ENCODE data around the gene TRRAP. TPM values are rescaled to one million over a fixed set of nuclear protein-coding genes. Genes with fewer than 3 reads are reported as not detected.

The TRRAP gene
- polyA plus RNA-seq, 2 of the 4 experiments (the other 2 are of a cell fraction): 12.2 to 22.1 TPM

DNA sequence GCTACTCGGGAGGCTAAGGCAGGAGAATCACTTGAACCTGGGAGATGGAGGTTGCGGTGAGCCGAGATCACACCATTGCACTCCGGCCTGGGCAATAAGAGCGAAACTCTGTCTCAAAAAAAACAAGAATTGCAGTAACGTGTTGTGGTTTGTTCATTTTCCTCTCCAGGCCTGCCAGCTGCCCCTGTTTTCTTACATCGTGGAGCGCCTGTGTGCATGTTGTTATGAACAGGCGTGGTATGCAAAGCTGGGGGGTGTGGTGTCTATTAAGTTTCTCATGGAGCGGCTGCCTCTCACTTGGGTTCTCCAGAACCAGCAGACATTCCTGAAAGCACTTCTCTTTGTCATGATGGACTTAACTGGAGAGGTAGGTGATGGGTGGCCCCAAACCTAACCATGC lies 52.1 kb downstream of the TRRAP start:
- POLR2A ChIA-PET: no interaction called here
- H3K27ac ChIP-seq: no peak overlapping the region
- ATAC-seq (no peak), DNase-seq (ENCODE audit: low read depth in 1 of 2, low spot score in 1 of 2) (no peak), FAIRE-seq (no peak)
- TF ChIP-seq JUNB (IDR thresholded peaks at IDR 0.05): no peak
- TF ChIP-seq EP300 (IDR thresholded peaks at IDR 0.05): no peak
- TF ChIP-seq, protein P1, sequence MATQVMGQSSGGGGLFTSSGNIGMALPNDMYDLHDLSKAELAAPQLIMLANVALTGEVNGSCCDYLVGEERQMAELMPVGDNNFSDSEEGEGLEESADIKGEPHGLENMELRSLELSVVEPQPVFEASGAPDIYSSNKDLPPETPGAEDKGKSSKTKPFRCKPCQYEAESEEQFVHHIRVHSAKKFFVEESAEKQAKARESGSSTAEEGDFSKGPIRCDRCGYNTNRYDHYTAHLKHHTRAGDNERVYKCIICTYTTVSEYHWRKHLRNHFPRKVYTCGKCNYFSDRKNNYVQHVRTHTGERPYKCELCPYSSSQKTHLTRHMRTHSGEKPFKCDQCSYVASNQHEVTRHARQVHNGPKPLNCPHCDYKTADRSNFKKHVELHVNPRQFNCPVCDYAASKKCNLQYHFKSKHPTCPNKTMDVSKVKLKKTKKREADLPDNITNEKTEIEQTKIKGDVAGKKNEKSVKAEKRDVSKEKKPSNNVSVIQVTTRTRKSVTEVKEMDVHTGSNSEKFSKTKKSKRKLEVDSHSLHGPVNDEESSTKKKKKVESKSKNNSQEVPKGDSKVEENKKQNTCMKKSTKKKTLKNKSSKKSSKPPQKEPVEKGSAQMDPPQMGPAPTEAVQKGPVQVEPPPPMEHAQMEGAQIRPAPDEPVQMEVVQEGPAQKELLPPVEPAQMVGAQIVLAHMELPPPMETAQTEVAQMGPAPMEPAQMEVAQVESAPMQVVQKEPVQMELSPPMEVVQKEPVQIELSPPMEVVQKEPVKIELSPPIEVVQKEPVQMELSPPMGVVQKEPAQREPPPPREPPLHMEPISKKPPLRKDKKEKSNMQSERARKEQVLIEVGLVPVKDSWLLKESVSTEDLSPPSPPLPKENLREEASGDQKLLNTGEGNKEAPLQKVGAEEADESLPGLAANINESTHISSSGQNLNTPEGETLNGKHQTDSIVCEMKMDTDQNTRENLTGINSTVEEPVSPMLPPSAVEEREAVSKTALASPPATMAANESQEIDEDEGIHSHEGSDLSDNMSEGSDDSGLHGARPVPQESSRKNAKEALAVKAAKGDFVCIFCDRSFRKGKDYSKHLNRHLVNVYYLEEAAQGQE (IDR thresholded peaks at IDR 0.05): no peak
- TF ChIP-seq, protein P2, sequence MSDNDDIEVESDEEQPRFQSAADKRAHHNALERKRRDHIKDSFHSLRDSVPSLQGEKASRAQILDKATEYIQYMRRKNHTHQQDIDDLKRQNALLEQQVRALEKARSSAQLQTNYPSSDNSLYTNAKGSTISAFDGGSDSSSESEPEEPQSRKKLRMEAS (IDR thresholded peaks at IDR 0.05): no peak
- TF ChIP-seq, protein P3, sequence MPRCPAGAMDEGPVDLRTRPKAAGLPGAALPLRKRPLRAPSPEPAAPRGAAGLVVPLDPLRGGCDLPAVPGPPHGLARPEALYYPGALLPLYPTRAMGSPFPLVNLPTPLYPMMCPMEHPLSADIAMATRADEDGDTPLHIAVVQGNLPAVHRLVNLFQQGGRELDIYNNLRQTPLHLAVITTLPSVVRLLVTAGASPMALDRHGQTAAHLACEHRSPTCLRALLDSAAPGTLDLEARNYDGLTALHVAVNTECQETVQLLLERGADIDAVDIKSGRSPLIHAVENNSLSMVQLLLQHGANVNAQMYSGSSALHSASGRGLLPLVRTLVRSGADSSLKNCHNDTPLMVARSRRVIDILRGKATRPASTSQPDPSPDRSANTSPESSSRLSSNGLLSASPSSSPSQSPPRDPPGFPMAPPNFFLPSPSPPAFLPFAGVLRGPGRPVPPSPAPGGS (IDR thresholded peaks at IDR 0.05): no peak
- no peak for TF ChIP-seq FOSL2 (IDR thresholded peaks at IDR 0.05)
- TF ChIP-seq FOSL2 (CRISPR knock-in tag; IDR thresholded peaks at IDR 0.05): no peak
- TF ChIP-seq CBX2 (IDR thresholded peaks at IDR 0.05; ENCODE audit: borderline replicate concordance, low read depth): no peak
- no peak for TF ChIP-seq MAZ (IDR thresholded peaks at IDR 0.05; ENCODE audit: borderline replicate concordance, low read depth, low read length)
- TF ChIP-seq, protein P4, sequence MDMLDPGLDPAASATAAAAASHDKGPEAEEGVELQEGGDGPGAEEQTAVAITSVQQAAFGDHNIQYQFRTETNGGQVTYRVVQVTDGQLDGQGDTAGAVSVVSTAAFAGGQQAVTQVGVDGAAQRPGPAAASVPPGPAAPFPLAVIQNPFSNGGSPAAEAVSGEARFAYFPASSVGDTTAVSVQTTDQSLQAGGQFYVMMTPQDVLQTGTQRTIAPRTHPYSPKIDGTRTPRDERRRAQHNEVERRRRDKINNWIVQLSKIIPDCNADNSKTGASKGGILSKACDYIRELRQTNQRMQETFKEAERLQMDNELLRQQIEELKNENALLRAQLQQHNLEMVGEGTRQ (IDR thresholded peaks at IDR 0.05): no peak
- no peak for TF ChIP-seq RFX5 (IDR thresholded peaks at IDR 0.05)
- no peak for TF ChIP-seq NFE2L2 (conservative IDR thresholded peaks at IDR 0.05; ENCODE audit: low read length)
- TF ChIP-seq, protein P5, sequence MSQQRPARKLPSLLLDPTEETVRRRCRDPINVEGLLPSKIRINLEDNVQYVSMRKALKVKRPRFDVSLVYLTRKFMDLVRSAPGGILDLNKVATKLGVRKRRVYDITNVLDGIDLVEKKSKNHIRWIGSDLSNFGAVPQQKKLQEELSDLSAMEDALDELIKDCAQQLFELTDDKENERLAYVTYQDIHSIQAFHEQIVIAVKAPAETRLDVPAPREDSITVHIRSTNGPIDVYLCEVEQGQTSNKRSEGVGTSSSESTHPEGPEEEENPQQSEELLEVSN (IDR thresholded peaks at IDR 0.05; ENCODE audit: borderline replicate concordance, low read depth): no peak
- TF ChIP-seq HOXA7 (CRISPR knock-in tag; IDR thresholded peaks at IDR 0.05): no peak
- no peak for TF ChIP-seq RCOR1 (IDR thresholded peaks at IDR 0.05; ENCODE audit: low read depth, low read length)
- no peak for TF ChIP-seq BHLHE40 (IDR thresholded peaks at IDR 0.05; ENCODE audit: low read depth, low read length)
- no peak for TF ChIP-seq RARB (CRISPR knock-in tag; IDR thresholded peaks at IDR 0.05)
- TF ChIP-seq NPAS2 (CRISPR knock-in tag; IDR thresholded peaks at IDR 0.05; ENCODE audit: borderline replicate concordance): no peak
- no peak overlapping the region for H3K4me2 ChIP-seq
- CTCF ChIA-PET: interaction anchor here (0.6 kb wide), 1 partner anchor 241 kb away, joined by 3 read pairs; no protein-coding TSS in a partner anchor
- no peaks in the 10 kb centered on the region for H3K4me1 ChIP-seq
- no peaks in the 10 kb centered on the region for H3K9me3 ChIP-seq
- H3K4me3 ChIP-seq: no peak overlapping the region
- 95% methylated on average over 10 of the region's 10 CpGs for WGBS (ENCODE audit: missing lambda C conversion rate)

DNA sequence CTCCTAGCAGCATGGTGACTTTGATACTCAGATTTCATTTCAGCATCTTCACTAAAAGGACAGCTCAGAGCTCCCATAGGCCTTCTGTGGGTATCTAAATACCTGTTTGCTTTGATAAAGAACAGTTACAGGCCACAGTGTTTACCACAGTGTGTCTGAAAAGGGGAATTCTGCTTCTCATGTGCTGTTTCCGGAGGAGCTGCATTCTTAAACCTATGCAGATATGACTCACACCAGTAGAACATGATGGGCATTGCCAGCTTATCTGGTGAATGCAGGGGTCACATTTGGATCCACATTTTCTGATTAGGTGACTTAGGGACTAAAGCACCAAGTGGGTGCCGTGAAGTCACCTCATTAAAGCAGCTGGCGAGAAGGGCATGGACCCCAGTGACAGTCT lies 52.6 kb downstream of the TRRAP start:
- CTCF ChIA-PET: interaction anchor here (0.6 kb wide), 1 partner anchor 240 kb away, joined by 3 read pairs; no protein-coding TSS in a partner anchor
- no peaks in the 10 kb centered on the region for H3K4me1 ChIP-seq
- no peak overlapping the region for H3K4me3 ChIP-seq
- POLR2A ChIA-PET: no interaction called here
- no peaks in the 10 kb centered on the region for H3K9me3 ChIP-seq
- no peak overlapping the region for H3K4me2 ChIP-seq
- H3K27ac ChIP-seq: no peak overlapping the region
- 83% methylated on average over 3 of the region's 3 CpGs for WGBS (ENCODE audit: missing lambda C conversion rate)
- DNase-seq (ENCODE audit: low read depth in 1 of 2, low spot score in 1 of 2): no peak
- ATAC-seq: no peak
- FAIRE-seq: no peak
- TF ChIP-seq CHD4 (IDR thresholded peaks at IDR 0.05; ENCODE audit: borderline replicate concordance) (no peak), CBX2 (IDR thresholded peaks at IDR 0.05; ENCODE audit: borderline replicate concordance, low read depth) (no peak), CBX8 (IDR thresholded peaks at IDR 0.05) (no peak), FOSB (CRISPR knock-in tag; IDR thresholded peaks at IDR 0.05) (no peak), CHD2 (IDR thresholded peaks at IDR 0.05; ENCODE audit: low read length, partially characterized antibody) (no peak), EHMT2 (IDR thresholded peaks at IDR 0.05; ENCODE audit: low read depth) (no peak), SMC3 (IDR thresholded peaks at IDR 0.05) (no peak), PHF8 (IDR thresholded peaks at IDR 0.05; ENCODE audit: borderline replicate concordance, low read depth) (no peak), CEBPB (IDR thresholded peaks at IDR 0.05) (no peak), MAFK (IDR thresholded peaks at IDR 0.05; ENCODE audit: partially characterized antibody) (no peak), ESRRA (IDR thresholded peaks at IDR 0.05; ENCODE audit: borderline replicate concordance, low read length) (no peak), HDAC2 (IDR thresholded peaks at IDR 0.05) (no peak), RAD21 (conservative IDR thresholded peaks at IDR 0.05 in 1 of 2, IDR thresholded peaks at IDR 0.05 in 1 of 2) (no peak), NPAS2 (CRISPR knock-in tag; IDR thresholded peaks at IDR 0.05; ENCODE audit: borderline replicate concordance) (no peak)
- TF ChIP-seq, protein P5 (IDR thresholded peaks at IDR 0.05; ENCODE audit: borderline replicate concordance, low read depth): no peak
- TF ChIP-seq, protein P6, sequence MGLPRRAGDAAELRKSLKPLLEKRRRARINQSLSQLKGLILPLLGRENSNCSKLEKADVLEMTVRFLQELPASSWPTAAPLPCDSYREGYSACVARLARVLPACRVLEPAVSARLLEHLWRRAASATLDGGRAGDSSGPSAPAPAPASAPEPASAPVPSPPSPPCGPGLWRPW (IDR thresholded peaks at IDR 0.05): no peak
